K562 (cell line): ENCODE data around the gene TMX3. TPM values are rescaled to one million over a fixed set of nuclear protein-coding genes. Genes with fewer than 3 reads are reported as not detected.

Experiments
- ATAC-seq: fragments of 200-7000 bp; cut with Tn5 transposase; 3 replicates; pipeline ENCODE4 v1.9.1; 2020; ENCODE audit warnings: moderate library complexity
- BruUV-seq: library from RNA; stranded (reverse); fragments of 400-500 nt; replicated peaks from 2 replicates; lab custom pipeline; 2021; lab: Mats Ljungman, UMichigan
- CTCF ChIA-PET: fragments of 300-600 bp; formaldehyde crosslinking; extraction: SDS; loops from one replicate; lab custom pipeline; 2021; ENCODE audit warnings: low intra/inter-chr PET ratio; lab: Yijun Ruan, JAX
- POLR2A ChIA-PET: fragments of 300-600, 350-650 bp; sonication (Branson Sonifier 250); formaldehyde crosslinking; extraction: SDS; loops from one replicate; lab custom pipeline; 2021; ENCODE audit warnings: antibody characterized with exemption, inconsistent platforms; lab: Yijun Ruan, JAX
- DNase-seq, 4 experiments: peaks; one replicate each; pipeline versions ENCODE4 v3.0.0 to v3.0.0-alpha.2; 2011 to 2018; ENCODE audit warnings: low spot score in 3 of 4, mixed read lengths in 3 of 4; ENCODE audit errors: extremely low read depth in 1 of 4
- FAIRE-seq: peaks from 2 replicates; lab custom pipeline; 2011; peaks lifted over from hg19 to GRCh38; lab: Jason Lieb, UNC
- H2AFZ ChIP-seq: 2 replicates; pipeline ENCODE4 v1.6.0; 2011; ENCODE audit warnings: low read depth, low read length, control low read depth, inconsistent platforms
- H3K27ac ChIP-seq: fragments of 200-600 bp; 3 replicates; pipeline ENCODE4 v1.8.0; 2011; ENCODE audit warnings: low read depth, mild to moderate bottlenecking, control low read depth, inconsistent platforms, low read length, moderate library complexity, mixed read lengths; ENCODE audit errors: extremely low read depth
- H3K27me3 ChIP-seq, 2 experiments: fragments of 300-600 bp in 1 of 2; 2 replicates in 1 of 2; 3 replicates in 1 of 2; pipeline versions ENCODE4 v1.6.0 to v1.8.0; 2011; ENCODE audit warnings: inconsistent platforms in 2 of 2, low read length in 2 of 2, mild to moderate bottlenecking in 1 of 2, mixed read lengths in 1 of 2, moderate library complexity in 1 of 2; ENCODE audit not compliant: control insufficient read depth in 2 of 2, insufficient read depth in 2 of 2
- H3K36me3 ChIP-seq: fragments of 300-600 bp; 3 replicates; pipeline ENCODE4 v1.8.0; 2011; ENCODE audit warnings: mild to moderate bottlenecking, low read length, inconsistent platforms; ENCODE audit not compliant: control insufficient read depth, insufficient read depth
- H3K4me1 ChIP-seq, 2 experiments: fragments of 200-600 bp in 1 of 2; replicated peaks in 1 of 2; 2 replicates in 1 of 2; 3 replicates in 1 of 2; pipeline versions ENCODE4 v1.5.1 to v1.8.0; 2011; ENCODE audit warnings: inconsistent platforms in 2 of 2, low read length in 2 of 2, mild to moderate bottlenecking in 1 of 2, mixed read lengths in 1 of 2, moderate library complexity in 1 of 2; ENCODE audit not compliant: control insufficient read depth in 2 of 2, insufficient read depth in 2 of 2
- H3K4me2 ChIP-seq: 2 replicates; pipeline ENCODE4 v1.6.1; 2011; ENCODE audit warnings: low read length, control low read depth, inconsistent platforms, mixed read lengths; ENCODE audit not compliant: insufficient read depth
- H3K4me3 ChIP-seq: fragments of 200-600 bp; sonication (generic), shearing (Covaris generic); 2 replicates; pipeline ENCODE4 v1.5.1; 2016; ENCODE audit warnings: control low read depth, inconsistent platforms
- H3K79me2 ChIP-seq: fragments of 200-600 bp; 3 replicates; pipeline ENCODE4 v1.8.0; 2011; ENCODE audit warnings: low read length, inconsistent platforms; ENCODE audit not compliant: control insufficient read depth, insufficient read depth
- H3K9ac ChIP-seq, 2 experiments: 2 replicates each; pipeline versions ENCODE4 v1.6.0 to v1.6.1; 2011; ENCODE audit warnings: low read depth in 2 of 2, low read length in 2 of 2, control low read depth in 1 of 2, inconsistent platforms in 1 of 2, mild to moderate bottlenecking in 1 of 2, mixed read lengths in 1 of 2; ENCODE audit not compliant: insufficient read depth in 1 of 2
- H3K9me1 ChIP-seq: one replicate; pipeline ENCODE4 v1.6.0; 2011; ENCODE audit warnings: inconsistent platforms, mild to moderate bottlenecking, low read length, moderate library complexity; ENCODE audit not compliant: control insufficient read depth, insufficient read depth
- H3K9me3 ChIP-seq: replicated peaks from 2 replicates; pipeline ENCODE4 v1.5.1; 2011; ENCODE audit warnings: low read depth, low read length, inconsistent platforms; ENCODE audit not compliant: control insufficient read depth, insufficient read depth
- H4K20me1 ChIP-seq: replicated peaks from 2 replicates; pipeline ENCODE4 v1.6.1; 2011; ENCODE audit warnings: low read length, inconsistent platforms, mixed read lengths; ENCODE audit not compliant: control insufficient read depth, insufficient read depth
- CLOCK ChIP-seq: fragments of 250-450 bp; sonication (Bioruptor Pico); IDR thresholded peaks from 2 replicates; pipeline ENCODE4 v1.4.0; 2020; ENCODE audit warnings: mild to moderate bottlenecking, moderate library complexity, borderline replicate concordance
- HBP1 ChIP-seq: fragments of 450-650 bp; formaldehyde crosslinking; IDR thresholded peaks from 2 replicates; pipeline ENCODE4 v1.4.0; 2022; ENCODE audit warnings: missing genetic modification characterization
- IRF1 ChIP-seq: sonication (generic); formaldehyde crosslinking; IDR thresholded peaks from 2 replicates; pipeline ENCODE4 v1.8.0; 2022; ENCODE audit warnings: missing genetic modification reagents, mild to moderate bottlenecking, borderline replicate concordance
- MTA3 ChIP-seq: fragments of 450-650 bp; formaldehyde crosslinking; IDR thresholded peaks from 2 replicates; pipeline ENCODE4 v1.6.1; 2017; ENCODE audit warnings: mild to moderate bottlenecking, borderline replicate concordance
- NCOA1 ChIP-seq: fragments of 450-650 bp; IDR thresholded peaks from 2 replicates; pipeline ENCODE4 v1.6.1; 2016; ENCODE audit warnings: low read depth
- NR2F6 ChIP-seq: fragments of 450-650 bp; formaldehyde crosslinking; IDR thresholded peaks from 2 replicates; pipeline ENCODE4 v1.4.0; 2020; ENCODE audit warnings: mild to moderate bottlenecking
- RNF219 ChIP-seq: fragments of 250-450 bp; sonication (Bioruptor Pico); IDR thresholded peaks from 2 replicates; pipeline ENCODE4 v1.5.0; 2022; ENCODE audit warnings: mild to moderate bottlenecking
- THAP7 ChIP-seq: fragments of 250-450 bp; sonication (Bioruptor Pico); IDR thresholded peaks from 2 replicates; pipeline ENCODE4 v1.5.0; 2021
- YY1 ChIP-seq, 3 experiments: IDR thresholded peaks; 2 replicates each; pipeline ENCODE4 v1.6.1; 2011; ENCODE audit warnings: low read length in 2 of 3, mild to moderate bottlenecking in 2 of 3, moderate library complexity in 2 of 3, borderline replicate concordance in 1 of 3, control low read depth in 1 of 3, low read depth in 1 of 3; ENCODE audit not compliant: insufficient read depth in 3 of 3, insufficient replicate concordance in 2 of 3, control insufficient read depth in 1 of 3, insufficient read length in 1 of 3; ENCODE audit errors: extremely low read depth in 1 of 3
- ZBTB1 ChIP-seq: sonication (generic); formaldehyde crosslinking; IDR thresholded peaks from 2 replicates; pipeline ENCODE4 v1.8.1; 2023; ENCODE audit warnings: missing genetic modification reagents, low read depth, mild to moderate bottlenecking, borderline replicate concordance
- WGBS: fragments of 100-300 bp; shearing (Covaris generic); methylation state at CpG from one replicate; pipeline ENCODE4 v1.1.6; 2016; ENCODE audit warnings: low coverage, mixed read lengths; ENCODE audit not compliant: insufficient coverage; ENCODE audit errors: missing lambda C conversion rate; 5-methylcytosine and 5-hydroxymethylcytosine counted together
- in situ Hi-C: fragments of 300-500 bp; cut with MboI; formaldehyde crosslinking; loops from 4 replicates; pipeline ENCODE4 v1.15.0; 2018; ENCODE audit warnings: inconsistent platforms, mixed read lengths
- intact Hi-C: fragments of 100-400 bp; cut with micrococcal nuclease; formaldehyde crosslinking; loops from 2 replicates; pipeline ENCODE4 v1.14.2; 2022
- polyA plus RNA-seq, 8 experiments: library from polyadenylated mRNA; depleted of rRNA in 4 of 8; stranded (reverse) in 5 of 8; unstranded in 3 of 8; fragments of >200 nt; fragmentation: Nextera tagmentation in 2 of 8; fragmentation: Illumina TruSeq in 1 of 8; extraction: Ambion mirVana in 2 of 8; extraction: Trizol in 1 of 8; gene quantifications; 2 replicates each; pipeline versions ENCODE4 v1.2.1 to v1.2.3, GENCODE V29; 2011 to 2014; ENCODE audit warnings: inconsistent platforms in 1 of 8, missing spikeins in 1 of 8
- total RNA-seq, 7 experiments: library from RNA; depleted of rRNA in 6 of 7; stranded (reverse); fragments of >200 nt in 6 of 7; fragmentation: Illumina TruSeq in 2 of 7; extraction: Trizol in 2 of 7; gene quantifications; 2 replicates each; pipeline versions ENCODE4 v1.2.1 to v1.2.3, GENCODE V29; 2011 to 2021; ENCODE audit warnings: low replicate concordance in 1 of 7

The TMX3 gene
- total and polyA plus RNA-seq, 9 of the 15 experiments (the other 6 are each of a cell fraction or from before 2014, with no cell fraction given), result 13.2 to 40.5 (median 20.7) TPM

- no peaks in the 10 kb centered on the region for H3K27me3 ChIP-seq
- CTCF ChIA-PET, result no interaction called here
- H3K79me2 ChIP-seq, result no peaks in the 10 kb centered on the region
- POLR2A ChIA-PET, result interaction anchor here (0.7 kb wide), 1 partner anchor 1589 kb away, joined by 3 read pairs; no protein-coding TSS in a partner anchor
- no TSS peak for BruUV-seq
- H3K4me2 ChIP-seq, result no peak overlapping the region
- H3K4me3 ChIP-seq, result no peak overlapping the region
- no peaks in the 10 kb centered on the region for H3K4me1 ChIP-seq
- FAIRE-seq (no peak), ATAC-seq (no peak), DNase-seq (no peak)
- no peaks in the 10 kb centered on the region for H3K9me1 ChIP-seq
- no peaks in the 10 kb centered on the region for H3K9me3 ChIP-seq
- no peaks in the 10 kb centered on the region for H4K20me1 ChIP-seq
- H3K9ac ChIP-seq, result no peak overlapping the region
- no peak overlapping the region for H3K27ac ChIP-seq
- H2AFZ ChIP-seq, result no peak overlapping the region
- intact Hi-C loops (loop anchor here (5.0 to 10.0 kb wide), 2 partner anchors 1148 to 1445 kb away; partner anchors contain the start of gene DSEL), in situ Hi-C loops (loop anchor here (25.0 kb wide), 1 partner anchor 1450 kb away; no protein-coding TSS in a partner anchor)
- H3K36me3 ChIP-seq, result no peaks in the 10 kb centered on the region
- WGBS, result 0% methylated on average over 4 of the region's 4 CpGs
- TF ChIP-seq NR2F6 (CRISPR knock-in tag) (no peak), RNF219 (no peak), HBP1 (CRISPR knock-in tag) (no peak), THAP7 (CRISPR knock-in tag) (no peak), NCOA1 (no peak), CLOCK (CRISPR knock-in tag) (no peak), IRF1 (CRISPR knock-in tag) (no peak), YY1 (IDR thresholded peaks at IDR 0.05; ENCODE audit: borderline replicate concordance in 1 of 3, control insufficient read depth in 1 of 3, extremely low read depth in 1 of 3, insufficient read depth in 3 of 3, insufficient read length in 1 of 3, insufficient replicate concordance in 2 of 3, low read depth in 1 of 3, low read length in 2 of 3) (no peak), ZBTB1 (CRISPR knock-in tag) (no peak), MTA3 (no peak)
Observed at GRCh38 chr18:68662754-68663153, 52.2 kb downstream of the TMX3 start.
